IPS-NIHi11 (cell line): Measurements from ENCODE around the gene SC5D.

Experiments used
- DNase-seq: peaks from one replicate; pipeline ENCODE4 v3.0.0; 2012; ENCODE audit warnings: mixed read lengths, low spot score

SC5D gene

GRCh38 chr11:121291896-121292494 is 576 bp upstream of the SC5D start:
- DNase-seq = peak; percentile 13

- DNase-seq = no peak
Observed at GRCh38 chr11:121293288-121293594, 670 bp downstream of the SC5D start.

- DNase-seq = no peak
Observed at GRCh38 chr11:121295246-121296029, 2.9 kb downstream of the SC5D start.

DNA sequence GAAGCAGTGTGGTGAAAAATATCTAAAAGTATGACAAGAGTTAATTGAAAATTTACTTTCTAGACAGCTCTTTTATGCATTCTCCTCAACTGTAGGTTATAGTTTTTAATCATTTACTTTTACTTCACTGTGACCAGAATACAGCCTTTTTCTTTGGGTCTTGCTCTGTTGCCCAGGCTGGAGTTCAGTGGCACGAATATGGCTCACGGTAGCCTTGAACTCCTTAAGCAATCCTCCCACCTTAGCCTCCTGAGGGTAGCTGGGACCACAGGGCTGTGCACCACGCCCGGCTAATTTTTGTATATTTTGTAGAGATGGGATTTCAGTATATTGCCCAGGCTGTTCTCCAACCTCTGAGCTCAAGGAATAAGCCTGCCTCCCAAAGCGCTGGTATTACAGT is 5.3 kb downstream of the SC5D start:
- no peak for DNase-seq

GRCh38 chr11:121298774-121299173 is 6.2 kb downstream of the SC5D start:
- no peak for DNase-seq

DNA sequence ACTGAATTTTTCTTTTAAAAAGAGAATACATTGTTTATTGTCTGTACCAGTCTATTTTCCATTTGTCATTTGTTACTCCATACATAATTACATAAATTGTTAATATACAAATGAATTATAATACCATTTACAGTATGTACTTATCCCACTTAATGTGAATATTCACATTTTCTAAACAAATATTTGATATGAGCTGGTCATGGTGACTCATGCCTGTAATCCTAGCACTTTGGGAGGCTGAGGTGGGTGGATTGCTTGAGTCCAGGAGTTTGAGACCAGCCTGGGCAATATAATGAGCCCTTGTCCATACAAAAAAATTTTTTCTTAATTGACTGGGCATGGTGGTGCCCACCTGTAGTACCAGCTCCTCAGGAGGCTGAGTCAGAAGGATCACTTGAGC is 6.8 kb downstream of the SC5D start:
- DNase-seq = no peak

- DNase-seq = no peak
Observed at GRCh38 chr11:121300313-121300971, 7.9 kb downstream of the SC5D start.

DNA sequence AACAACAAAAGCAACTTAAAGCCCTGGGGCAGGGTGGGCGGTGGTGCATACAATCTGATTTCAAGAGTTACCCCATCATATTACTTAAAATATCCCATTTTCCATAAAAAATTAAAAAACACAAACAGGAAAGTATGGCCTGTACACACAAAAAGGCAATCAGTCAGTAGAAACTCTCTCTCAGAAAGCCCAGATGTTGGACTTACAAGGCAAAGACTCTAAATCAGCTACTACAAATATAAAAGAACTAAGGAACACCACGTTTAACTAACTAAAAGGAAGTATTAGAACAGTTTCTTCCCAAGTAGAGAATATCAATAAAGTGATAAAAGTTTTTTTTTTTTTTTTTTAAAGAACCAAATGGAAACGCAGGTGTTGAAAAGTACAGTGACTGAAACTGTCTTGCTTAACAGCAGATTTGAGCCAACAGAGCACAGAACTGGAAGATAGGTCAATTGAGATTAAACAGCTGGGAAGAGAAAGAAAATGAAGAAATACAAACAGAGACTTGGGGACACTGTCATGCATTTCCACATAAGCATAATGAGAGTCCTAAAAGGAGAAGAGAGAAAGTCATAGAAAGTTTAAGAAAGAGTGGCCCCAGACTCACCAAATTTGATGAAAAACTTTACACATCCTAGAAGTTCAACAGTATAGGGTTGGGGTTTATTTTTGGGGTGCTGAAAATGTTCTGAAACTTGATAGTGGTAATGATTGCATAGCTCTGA is 8.6 kb downstream of the SC5D start:
- DNase-seq = no peak

- DNase-seq = no peak
Observed at GRCh38 chr11:121304759-121305158, 12.2 kb downstream of the SC5D start.

DNA sequence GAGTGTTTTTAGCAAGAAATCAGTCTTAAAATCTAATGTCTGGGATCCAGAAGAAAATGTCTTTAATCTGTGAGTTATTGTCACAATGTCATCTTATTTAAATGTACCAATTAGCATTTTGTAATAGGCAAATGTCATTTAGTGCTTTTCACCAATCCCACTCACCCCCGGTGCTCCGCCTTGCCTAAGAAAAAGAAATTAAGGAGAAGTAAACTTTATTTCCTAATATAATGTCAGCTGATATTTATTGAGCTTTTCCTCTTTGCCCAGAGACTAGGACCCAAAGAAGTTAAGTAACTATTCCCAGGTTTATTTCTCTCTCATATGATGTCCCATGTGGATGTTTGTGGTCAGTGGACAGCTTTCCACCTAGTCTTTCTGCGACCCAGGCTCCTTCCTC is 16.2 kb downstream of the SC5D start:
- DNase-seq = no peak

- DNase-seq = no peak
Observed at GRCh38 chr11:121309688-121310087, 17.1 kb downstream of the SC5D start.

DNA sequence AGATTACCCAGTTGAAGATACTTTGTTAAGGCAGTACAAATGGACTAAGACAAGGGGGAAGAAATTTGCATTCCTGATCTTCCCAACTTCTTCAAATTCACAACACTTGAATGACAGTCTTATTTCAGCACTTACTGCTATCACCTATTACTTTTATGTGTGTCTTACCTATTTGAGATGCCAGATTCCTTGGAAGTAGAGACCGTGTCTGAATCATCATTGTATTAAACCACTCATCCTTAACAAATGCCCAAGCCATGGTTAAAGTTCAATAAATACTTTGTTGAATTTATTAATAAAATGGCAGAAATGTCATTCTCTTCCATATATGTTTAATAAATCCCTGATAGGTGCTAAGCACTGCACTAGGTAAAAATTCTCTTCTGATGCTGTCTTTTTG is 18.3 kb downstream of the SC5D start:
- DNase-seq = no peak

GRCh38 chr11:121311373-121311772 is 18.8 kb downstream of the SC5D start:
- no peak for DNase-seq

DNA sequence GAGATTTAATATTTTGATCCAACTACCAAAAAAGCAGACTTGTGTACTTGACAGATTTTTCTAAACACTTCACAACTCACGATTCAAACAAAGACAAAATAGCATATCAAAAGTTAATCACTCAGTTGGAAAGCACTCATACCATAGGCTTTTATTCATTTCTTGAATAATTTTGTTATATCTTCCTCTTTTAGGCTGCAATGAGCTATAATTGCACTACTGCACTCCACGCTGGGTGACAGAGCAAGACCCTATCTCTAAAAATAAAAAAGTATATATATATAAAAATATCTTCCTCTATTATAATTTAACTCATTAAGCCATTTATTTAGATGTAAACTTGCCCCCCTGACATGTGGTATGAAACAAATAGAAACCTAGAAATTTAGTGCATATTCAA is 19.9 kb downstream of the SC5D start:
- no peak for DNase-seq

DNA sequence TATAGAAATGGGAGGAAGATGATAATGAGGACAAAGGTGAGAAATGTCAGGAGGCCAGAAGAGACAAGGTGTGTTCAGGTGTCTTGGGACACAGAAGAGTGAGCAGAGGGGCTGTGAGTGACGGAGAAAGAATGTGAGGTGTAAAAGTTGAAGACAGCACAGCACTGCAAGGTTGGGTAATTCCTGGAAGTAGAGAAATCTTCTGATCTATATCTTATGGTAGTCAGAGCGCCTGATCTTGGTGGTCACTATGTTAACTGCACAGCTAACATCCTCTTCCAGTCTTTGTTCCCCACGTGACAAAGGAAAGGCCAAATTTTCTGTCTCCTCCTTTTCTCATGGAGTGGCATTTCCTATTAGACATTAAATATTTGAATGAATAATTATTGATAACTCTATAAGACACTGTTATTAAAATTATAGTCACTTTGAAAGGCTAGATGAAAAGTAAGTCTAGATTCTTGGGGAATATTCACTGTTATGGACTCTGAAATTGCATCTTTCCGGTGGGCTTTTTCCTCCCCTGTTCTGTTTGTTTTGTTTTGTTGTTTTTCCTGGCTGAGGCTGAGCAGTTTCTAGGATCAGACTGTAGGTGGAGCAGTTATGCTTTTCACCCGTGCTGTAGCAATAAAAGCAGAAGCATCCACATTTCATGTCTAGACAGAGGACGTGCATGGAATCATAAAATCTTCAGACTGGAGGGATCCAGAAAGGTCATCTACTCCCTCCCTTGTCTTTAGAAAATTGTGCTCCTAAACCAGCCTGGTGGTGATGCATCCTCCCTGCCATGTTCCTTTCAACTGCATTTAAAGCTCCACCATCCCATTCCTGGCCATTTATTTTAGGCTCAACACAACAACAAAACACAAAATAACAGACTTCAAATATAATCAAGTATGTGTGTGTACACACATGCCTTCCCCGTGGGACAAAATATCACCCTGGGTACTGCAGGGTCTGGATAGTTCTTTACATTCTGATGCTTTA is 26.6 kb downstream of the SC5D start:
- DNase-seq = peak; percentile 48

GRCh38 chr11:121321614-121322243 is 29.2 kb downstream of the SC5D start:
- DNase-seq = peak; percentile 53

- DNase-seq = peak; percentile 30
Observed at GRCh38 chr11:121323046-121323607, 30.6 kb downstream of the SC5D start.

DNA sequence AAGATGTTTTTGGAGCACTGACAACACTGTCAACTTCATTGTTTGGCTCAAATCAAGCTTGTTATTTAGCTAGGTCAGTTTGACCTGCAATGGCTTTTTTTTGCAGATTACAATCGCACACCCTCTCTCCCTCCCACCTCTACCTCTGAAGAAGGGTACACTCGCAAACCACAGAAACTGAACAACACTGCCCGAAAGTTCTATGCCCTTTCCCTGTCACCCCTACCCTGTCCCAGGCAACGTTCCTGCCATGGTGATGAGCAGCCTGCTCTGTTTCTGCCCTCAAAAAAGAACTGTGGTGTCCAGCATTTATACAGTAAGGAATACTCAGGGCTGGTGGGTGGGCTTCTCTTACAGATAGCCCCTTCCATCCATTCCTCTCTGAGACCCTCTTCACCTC is 33.7 kb downstream of the SC5D start:
- DNase-seq = no peak

- no peak for DNase-seq
Observed at GRCh38 chr11:121327553-121327952, 35.0 kb downstream of the SC5D start.

GRCh38 chr11:121328176-121328966 is 35.8 kb downstream of the SC5D start:
- DNase-seq = no peak
